OCI-LY3 (cell line): ENCODE data around the gene CAVIN1.
"Not testable (repeated sequence)": the region's sequence is repeated elsewhere in the genome, so short reads cannot be mapped to it uniquely, and the experiment has no call there.

Source experiments
- H2AFZ ChIP-seq: fragments of 200-600, 300-600 bp; shearing (Covaris generic); 2 replicates; pipeline ENCODE4 v1.6.0; 2014; ENCODE audit warnings: antibody characterized with exemption, low read depth, low read length
- H3K27ac ChIP-seq: fragments of 200-600, 300-600 bp; sonication (generic); 2 replicates; pipeline ENCODE4 v1.5.1; 2014; ENCODE audit warnings: mild to moderate bottlenecking, low read length, moderate library complexity, mixed read lengths
- H3K27me3 ChIP-seq: fragments of 200-600, 300-600 bp; sonication (generic); 2 replicates; pipeline ENCODE4 v1.6.1; 2014; ENCODE audit warnings: low read depth, low read length, mixed read lengths
- H3K36me3 ChIP-seq: fragments of 200-600, 300-600 bp; sonication (generic); replicated peaks from 2 replicates; pipeline ENCODE3; 2014; ENCODE audit warnings: low read depth, low read length, mixed read lengths
- H3K4me1 ChIP-seq: fragments of 300-600, 200-600 bp; sonication (generic); 2 replicates; pipeline ENCODE4 v1.6.1; 2014; ENCODE audit warnings: low read length, mixed read lengths
- H3K4me2 ChIP-seq: fragments of 200-600, 300-600 bp; sonication (generic); 2 replicates; pipeline ENCODE4 v1.6.1; 2014; ENCODE audit warnings: low read length, mixed read lengths
- H3K4me3 ChIP-seq: fragments of 300-600, 200-600 bp; sonication (generic); 2 replicates; pipeline ENCODE4 v1.5.1; 2014; ENCODE audit warnings: antibody characterized with exemption, mild to moderate bottlenecking, low read length, moderate library complexity
- H3K79me2 ChIP-seq: fragments of 300-600, 200-600 bp; shearing (Covaris generic); 2 replicates; pipeline ENCODE4 v1.6.1; 2014; ENCODE audit warnings: mild to moderate bottlenecking, low read length, mixed read lengths
- H3K9ac ChIP-seq: fragments of 300-600, 200-600 bp; shearing (Covaris generic); 2 replicates; pipeline ENCODE4 v1.6.0; 2014; ENCODE audit warnings: mild to moderate bottlenecking, low read length, moderate library complexity
- H3K9me3 ChIP-seq: fragments of 200-600, 300-600 bp; shearing (Covaris generic); 2 replicates; pipeline ENCODE4 v1.6.1; 2014; ENCODE audit warnings: low read length, mixed read lengths; ENCODE audit not compliant: insufficient read depth
- H4K20me1 ChIP-seq: fragments of 200-600, 300-600 bp; sonication (generic); 2 replicates; pipeline ENCODE4 v1.6.1; 2016; ENCODE audit warnings: low read length, mixed read lengths; ENCODE audit not compliant: insufficient read depth
- CTCF ChIP-seq: fragments of 200-600, 300-600 bp; sonication (generic); IDR thresholded peaks from 2 replicates; pipeline ENCODE4 v1.5.1; 2014; ENCODE audit warnings: antibody characterized with exemption, low read length, low read depth
- EZH2phosphoT487 ChIP-seq: fragments of 200-600 bp; shearing (Covaris generic); IDR thresholded peaks from 2 replicates; pipeline ENCODE4 v1.6.1; 2018; ENCODE audit warnings: antibody characterized with exemption, mixed run types, low read depth

Gene CAVIN1

GRCh38 chr17:42403150-42403549 is 19.9 kb downstream of the CAVIN1 start:
- TF ChIP-seq CTCF (peak; percentile 91), EZH2phosphoT487 (no peak)
- Histone ChIP-seq H2AFZ (peak overlapping the region; percentile 53; the same call in 1 of the 2 replicates), H3K27ac (peak overlapping the region; percentile 29), H3K36me3 (no peaks in the 10 kb centered on the region), H4K20me1 (no peaks in the 10 kb centered on the region), H3K9ac (peak overlapping the region; percentile 45; the same call in 1 of the 2 replicates), H3K9me3 (no peaks in the 10 kb centered on the region), H3K4me2 (peak overlapping the region; percentile 52), H3K4me3 (no peak overlapping the region), H3K4me1 (peaks cover 59% of the 10 kb centered on the region), H3K27me3 (peaks cover 6% of the 10 kb centered on the region), H3K79me2 (no peaks in the 10 kb centered on the region)

GRCh38 chr17:42402117-42402516 is 20.9 kb downstream of the CAVIN1 start:
- peak overlapping the region; percentile 53; the same call in 1 of the 2 replicates for H2AFZ ChIP-seq
- TF ChIP-seq EZH2phosphoT487 (no peak), CTCF (no peak)
- peak overlapping the region; percentile 45 for H3K9ac ChIP-seq
- peak overlapping the region; percentile 29 for H3K27ac ChIP-seq
- peaks cover 6% of the 10 kb centered on the region for H3K27me3 ChIP-seq
- no peaks in the 10 kb centered on the region for H3K79me2 ChIP-seq
- no peaks in the 10 kb centered on the region for H3K36me3 ChIP-seq
- H3K4me2 ChIP-seq: peak overlapping the region; percentile 52
- H3K9me3 ChIP-seq: no peaks in the 10 kb centered on the region
- no peaks in the 10 kb centered on the region for H4K20me1 ChIP-seq
- H3K4me1 ChIP-seq: peaks cover 56% of the 10 kb centered on the region
- H3K4me3 ChIP-seq: no peak overlapping the region

GRCh38 chr17:42400844-42401375 is 22.1 kb downstream of the CAVIN1 start:
- H3K4me1 ChIP-seq: peaks cover 45% of the 10 kb centered on the region
- H3K9me3 ChIP-seq, H3K36me3 ChIP-seq, H3K27me3 ChIP-seq, H3K27ac ChIP-seq, H3K9ac ChIP-seq, H4K20me1 ChIP-seq, H3K79me2 ChIP-seq, H2AFZ ChIP-seq, H3K4me2 ChIP-seq, H3K4me3 ChIP-seq: not testable (repeated sequence)

- Histone ChIP-seq H3K9ac (no peak overlapping the region; the same call in 1 of the 2 replicates), H3K9me3 (no peaks in the 10 kb centered on the region), H3K27me3 (peaks cover 6% of the 10 kb centered on the region), H3K79me2 (no peaks in the 10 kb centered on the region), H2AFZ (no peak overlapping the region), H3K27ac (no peak overlapping the region; the same call in 1 of the 2 replicates), H3K36me3 (no peaks in the 10 kb centered on the region), H4K20me1 (no peaks in the 10 kb centered on the region), H3K4me3 (no peak overlapping the region), H3K4me2 (peak overlapping the region; percentile 1; the same call in 1 of the 2 replicates), H3K4me1 (peaks cover 43% of the 10 kb centered on the region)
- TF ChIP-seq EZH2phosphoT487: no peak
- no peak for TF ChIP-seq CTCF
These were observed 22.9 kb downstream of the CAVIN1 start for GRCh38 chr17:42399948-42400843.
